H9 (cell line): ENCODE measurements around the gene ZNF646. TPM values are rescaled to one million over a fixed set of nuclear protein-coding genes. Genes with fewer than 3 reads are reported as not detected.
A peak's percentile ranks its signal among the peaks of the same experiment; 100 is the strongest.

Source experiments
- DNase-seq: peaks from one replicate; pipeline ENCODE4 v3.0.0-alpha.2; 2017
- H2AFZ ChIP-seq: one replicate; pipeline ENCODE4 v1.6.1; 2013; ENCODE audit warnings: mild to moderate bottlenecking, low read length, control low read depth, moderate library complexity
- H2AK5ac ChIP-seq: 2 replicates; pipeline ENCODE4 v1.6.1; 2013; ENCODE audit warnings: low read length, control low read depth, mixed read lengths; ENCODE audit not compliant: insufficient read length
- H2BK120ac ChIP-seq: one replicate; pipeline ENCODE4 v1.6.1; 2013; ENCODE audit warnings: low read depth, mild to moderate bottlenecking, low read length, control low read depth, inconsistent platforms; ENCODE audit not compliant: poor library complexity, severe bottlenecking
- H2BK12ac ChIP-seq: 2 replicates; pipeline ENCODE4 v1.6.1; 2013; ENCODE audit warnings: low read length, control low read depth, mixed read lengths, low read depth; ENCODE audit not compliant: insufficient read length
- H2BK15ac ChIP-seq: 2 replicates; pipeline ENCODE4 v1.6.1; 2013; ENCODE audit warnings: low read depth, low read length, control low read depth
- H2BK20ac ChIP-seq: one replicate; pipeline ENCODE4 v1.6.1; 2013; ENCODE audit warnings: low read depth, mild to moderate bottlenecking, low read length, control low read depth, inconsistent platforms; ENCODE audit not compliant: poor library complexity, severe bottlenecking
- H2BK5ac ChIP-seq: 2 replicates; pipeline ENCODE4 v1.6.1; 2013; ENCODE audit warnings: low read length, control low read depth, mixed read lengths; ENCODE audit not compliant: insufficient read length
- H3K14ac ChIP-seq: 2 replicates; pipeline ENCODE4 v1.6.1; 2013; ENCODE audit warnings: low read length, control low read depth; ENCODE audit not compliant: insufficient read depth
- H3K18ac ChIP-seq: 2 replicates; pipeline ENCODE4 v1.6.1; 2013; ENCODE audit warnings: low read depth, mild to moderate bottlenecking, mixed read lengths, low read length, control low read depth; ENCODE audit not compliant: insufficient read length
- H3K23ac ChIP-seq: 2 replicates; pipeline ENCODE4 v1.6.1; 2013; ENCODE audit warnings: low read length, control low read depth, mixed read lengths, low read depth; ENCODE audit not compliant: insufficient read length
- H3K23me2 ChIP-seq: 2 replicates; pipeline ENCODE4 v1.6.1; 2013; ENCODE audit warnings: low read depth, mild to moderate bottlenecking, mixed read lengths, low read length, control low read depth; ENCODE audit not compliant: insufficient read length, poor library complexity, severe bottlenecking
- H3K27ac ChIP-seq: 2 replicates; pipeline ENCODE4 v1.5.1; 2013; ENCODE audit warnings: low read length, control low read depth, mixed read lengths, low read depth; ENCODE audit not compliant: insufficient read length
- H3K27me3 ChIP-seq: 2 replicates; pipeline ENCODE4 v1.6.1; 2013; ENCODE audit warnings: low read length, control low read depth, inconsistent platforms; ENCODE audit not compliant: insufficient read depth
- H3K4ac ChIP-seq: 2 replicates; pipeline ENCODE4 v1.6.1; 2013; ENCODE audit warnings: low read depth, mild to moderate bottlenecking, control low read depth, inconsistent platforms, low read length, moderate library complexity
- H3K4me1 ChIP-seq: 2 replicates; pipeline ENCODE4 v1.6.1; 2013; ENCODE audit warnings: low read length, control low read depth, inconsistent platforms; ENCODE audit not compliant: insufficient read depth
- H3K4me2 ChIP-seq: 2 replicates; pipeline ENCODE4 v1.6.1; 2013; ENCODE audit warnings: low read length, control low read depth, mixed read lengths; ENCODE audit not compliant: insufficient read length, insufficient read depth
- H3K56ac ChIP-seq: 2 replicates; pipeline ENCODE4 v1.6.1; 2013; ENCODE audit warnings: low read depth, mild to moderate bottlenecking, mixed read lengths, low read length, control low read depth; ENCODE audit not compliant: insufficient read length
- H3K79me1 ChIP-seq: 2 replicates; pipeline ENCODE4 v1.6.1; 2013; ENCODE audit warnings: low read depth, mild to moderate bottlenecking, moderate library complexity, low read length, control low read depth, inconsistent platforms; ENCODE audit not compliant: insufficient read depth, poor library complexity, severe bottlenecking
- H3K79me2 ChIP-seq: 2 replicates; pipeline ENCODE4 v1.6.1; 2013; ENCODE audit warnings: low read length, control low read depth, inconsistent platforms; ENCODE audit not compliant: insufficient read depth
- H3K9ac ChIP-seq: 2 replicates; pipeline ENCODE4 v1.6.1; 2013; ENCODE audit warnings: low read length, control low read depth, mixed read lengths; ENCODE audit not compliant: insufficient read length; ENCODE audit errors: extremely low read depth
- H3K9me3 ChIP-seq: one replicate; pipeline ENCODE4 v1.6.1; 2013; ENCODE audit warnings: low read depth, low read length, inconsistent platforms; ENCODE audit not compliant: control insufficient read depth
- H3T11ph ChIP-seq: one replicate; pipeline ENCODE4 v1.6.1; 2013; ENCODE audit warnings: mild to moderate bottlenecking, low read length, control low read depth, inconsistent platforms
- H4K20me1 ChIP-seq: one replicate; pipeline ENCODE4 v1.6.1; 2013; ENCODE audit not compliant: control insufficient read depth, insufficient read length, insufficient read depth
- H4K5ac ChIP-seq: 2 replicates; pipeline ENCODE4 v1.6.1; 2013; ENCODE audit warnings: low read depth, mild to moderate bottlenecking, mixed read lengths, low read length, control low read depth; ENCODE audit not compliant: insufficient read length
- H4K8ac ChIP-seq: replicated peaks from 2 replicates; pipeline ENCODE4 v1.6.1; 2013; ENCODE audit warnings: low read length, control low read depth, mixed read lengths, low read depth; ENCODE audit not compliant: insufficient read length
- H4K91ac ChIP-seq: 2 replicates; pipeline ENCODE4 v1.6.1; 2013; ENCODE audit warnings: low read depth, mild to moderate bottlenecking, moderate library complexity, mixed read lengths, low read length, control low read depth; ENCODE audit not compliant: insufficient read length
- H3K27ac Mint-ChIP-seq, 3 experiments: 2 replicates in 2 of 3; 3 replicates in 1 of 3; pipeline ENCODE4 v1.8.0; 2020 to 2021; ENCODE audit warnings: mixed read lengths in 3 of 3, mild to moderate bottlenecking in 1 of 3, moderate library complexity in 1 of 3
- H3K27me3 Mint-ChIP-seq: 2 replicates; pipeline ENCODE4 v1.8.0; 2021; ENCODE audit warnings: low read depth, mild to moderate bottlenecking, moderate library complexity, mixed read lengths
- H3K36me3 Mint-ChIP-seq, 3 experiments: 2 replicates in 2 of 3; 3 replicates in 1 of 3; pipeline ENCODE4 v1.8.0; 2020 to 2021; ENCODE audit warnings: low read depth in 3 of 3, mixed read lengths in 3 of 3; ENCODE audit not compliant: insufficient read depth in 1 of 3
- H3K4me1 Mint-ChIP-seq, 2 experiments: 2 replicates each; pipeline ENCODE4 v1.8.0; 2020; ENCODE audit warnings: mixed read lengths in 2 of 2
- H3K4me3 Mint-ChIP-seq, 2 experiments: 2 replicates in 1 of 2; 3 replicates in 1 of 2; pipeline ENCODE4 v1.8.0; 2020 to 2021; ENCODE audit warnings: mild to moderate bottlenecking in 2 of 2, mixed read lengths in 2 of 2, moderate library complexity in 1 of 2
- H3K9me3 Mint-ChIP-seq, 2 experiments: 2 replicates in 1 of 2; 3 replicates in 1 of 2; pipeline ENCODE4 v1.8.0; 2020; ENCODE audit warnings: mild to moderate bottlenecking in 2 of 2, mixed read lengths in 2 of 2, moderate library complexity in 1 of 2
- CTCF ChIP-seq: fragments of 200-600 bp; sonication (generic); conservative IDR thresholded peaks from 3 replicates; pipeline ENCODE4 v1.8.0; 2021; ENCODE audit warnings: antibody characterized with exemption, mild to moderate bottlenecking
- WGBS: extraction: QIAGEN DNeasy Blood & Tissue Kit; methylation state at CpG from one replicate; pipeline ENCODE4 v1.1.7; 2013; ENCODE audit warnings: missing lambda C conversion rate, low lambda C conversion rate, mixed read lengths; ENCODE audit not compliant: insufficient read length; ENCODE audit errors: extremely low coverage; 5-methylcytosine and 5-hydroxymethylcytosine counted together
- total RNA-seq: library from RNA; stranded (reverse); gene quantifications from 2 replicates; pipeline ENCODE4 v1.2.1, GENCODE V29; 2021

Gene ZNF646
- total RNA-seq, 1 experiment from 2014 or later, result 29.2 TPM

- no peak overlapping the region for H3K4me3 Mint-ChIP-seq
- no peak overlapping the region for H3K18ac ChIP-seq
- no peaks in the 10 kb centered on the region for H4K20me1 ChIP-seq
- no peak overlapping the region for H2BK15ac ChIP-seq
- no peaks in the 10 kb centered on the region for H3K27me3 Mint-ChIP-seq
- no peak for TF ChIP-seq CTCF
- H3K23me2 ChIP-seq, result peaks cover 5% of the 10 kb centered on the region
- no peak overlapping the region; the same call in 1 of the 2 replicates for H3K14ac ChIP-seq
- no peak overlapping the region for H3K23ac ChIP-seq
- no peaks in the 10 kb centered on the region for H3K9me3 Mint-ChIP-seq
- H3K36me3 Mint-ChIP-seq, result peaks cover 29 to 50% (median 45%) of the 10 kb centered on the region in 3 experiments
- H3K4me1 Mint-ChIP-seq, result peaks cover 38 to 41% of the 10 kb centered on the region in 2 experiments
- no peak overlapping the region for H4K91ac ChIP-seq
- H3K79me1 ChIP-seq, result peaks cover 5% of the 10 kb centered on the region
- H4K5ac ChIP-seq, result no peak overlapping the region
- no peak overlapping the region for H2BK120ac ChIP-seq
- whole genome bisulfite sequencing, result no CpG with 5 or more reads among the region's 29 CpGs
- no peaks in the 10 kb centered on the region for H3K9me3 ChIP-seq
- DNase-seq, result no peak
- no peak overlapping the region for H3K4me2 ChIP-seq
- no peak overlapping the region for H3K56ac ChIP-seq
- H3T11ph ChIP-seq, result no peak overlapping the region
- no peak overlapping the region for H3K27ac ChIP-seq
- no peak overlapping the region for H2BK12ac ChIP-seq
- H2BK5ac ChIP-seq, result no peak overlapping the region
- no peak overlapping the region for H3K4ac ChIP-seq
- H3K27ac Mint-ChIP-seq, result peak overlapping the region in 2 of 3 experiments; percentile 76 to 90; a peak in 2 of 7 replicates
- H3K9ac ChIP-seq, result no peak overlapping the region
- H3K4me1 ChIP-seq, result peaks cover 15% of the 10 kb centered on the region; the same call in 1 of the 2 replicates
- H2BK20ac ChIP-seq, result no peak overlapping the region
- no peaks in the 10 kb centered on the region for H3K27me3 ChIP-seq
- no peak overlapping the region for H2AK5ac ChIP-seq
- peaks cover 4% of the 10 kb centered on the region; the same call in 1 of the 2 replicates for H3K79me2 ChIP-seq
- no peak overlapping the region for H4K8ac ChIP-seq
- no peak overlapping the region for H2AFZ ChIP-seq
These were observed 55.5 kb downstream of the ZNF646 start for GRCh38 chr16:31129568-31130335.
